Left ventricle myocardium inferior (tissue), 1 donor: Measurements from ENCODE around the gene USP5. TPM values are rescaled to one million over a fixed set of nuclear protein-coding genes. Genes with fewer than 3 reads are reported as not detected.

Experiments used
- DNase-seq: peaks from one replicate; pipeline ENCODE4 v3.0.0-alpha.2; 2020
- H3K27ac ChIP-seq: fragments of 200-600 bp; replicated peaks from 2 replicates; pipeline ENCODE4 v1.8.0; 2021
- H3K27me3 ChIP-seq: fragments of 200-600 bp; 2 replicates; pipeline ENCODE4 v1.8.0; 2021; ENCODE audit warnings: low read depth
- H3K36me3 ChIP-seq: fragments of 200-600 bp; 2 replicates; pipeline ENCODE4 v1.8.0; 2021
- H3K4me1 ChIP-seq: fragments of 200-600 bp; 2 replicates; pipeline ENCODE4 v1.8.0; 2021
- H3K4me3 ChIP-seq: fragments of 200-600 bp; 2 replicates; pipeline ENCODE4 v1.8.0; 2021; ENCODE audit warnings: mild to moderate bottlenecking, moderate library complexity
- H3K9me3 ChIP-seq: fragments of 200-600 bp; replicated peaks from 2 replicates; pipeline ENCODE4 v1.8.0; 2021
- intact Hi-C: fragments of 100-400 bp; cut with micrococcal nuclease; formaldehyde crosslinking; loops from one replicate; pipeline ENCODE4 v1.11.0; 2022
- total RNA-seq: library from RNA; stranded (reverse); fragmentation: NEBNext Ultra II Directional; extraction: Animal tissue kit (Norgen Biotek cat#: 25700); gene quantifications from one replicate; pipeline ENCODE4 v1.2.1, GENCODE V29; 2021
- TF ChIP-seq, protein P1 (sequence below): fragments of 200-600 bp; IDR thresholded peaks from 2 replicates; pipeline ENCODE4 v1.8.0; 2021; ENCODE audit warnings: antibody characterized with exemption, mild to moderate bottlenecking, borderline replicate concordance
- donor health status: DM: no; HTN: yes; CAD: no; lungs with severe emphysema.

The USP5 gene
- total RNA-seq, 1 donor from 2014 or later, result 73.6 TPM

- no peak overlapping the region for H3K4me3 ChIP-seq
- no peak overlapping the region for H3K27ac ChIP-seq
- no peaks in the 10 kb centered on the region for H3K36me3 ChIP-seq
- H3K9me3 ChIP-seq, result no peaks in the 10 kb centered on the region
- TF ChIP-seq, protein P1, sequence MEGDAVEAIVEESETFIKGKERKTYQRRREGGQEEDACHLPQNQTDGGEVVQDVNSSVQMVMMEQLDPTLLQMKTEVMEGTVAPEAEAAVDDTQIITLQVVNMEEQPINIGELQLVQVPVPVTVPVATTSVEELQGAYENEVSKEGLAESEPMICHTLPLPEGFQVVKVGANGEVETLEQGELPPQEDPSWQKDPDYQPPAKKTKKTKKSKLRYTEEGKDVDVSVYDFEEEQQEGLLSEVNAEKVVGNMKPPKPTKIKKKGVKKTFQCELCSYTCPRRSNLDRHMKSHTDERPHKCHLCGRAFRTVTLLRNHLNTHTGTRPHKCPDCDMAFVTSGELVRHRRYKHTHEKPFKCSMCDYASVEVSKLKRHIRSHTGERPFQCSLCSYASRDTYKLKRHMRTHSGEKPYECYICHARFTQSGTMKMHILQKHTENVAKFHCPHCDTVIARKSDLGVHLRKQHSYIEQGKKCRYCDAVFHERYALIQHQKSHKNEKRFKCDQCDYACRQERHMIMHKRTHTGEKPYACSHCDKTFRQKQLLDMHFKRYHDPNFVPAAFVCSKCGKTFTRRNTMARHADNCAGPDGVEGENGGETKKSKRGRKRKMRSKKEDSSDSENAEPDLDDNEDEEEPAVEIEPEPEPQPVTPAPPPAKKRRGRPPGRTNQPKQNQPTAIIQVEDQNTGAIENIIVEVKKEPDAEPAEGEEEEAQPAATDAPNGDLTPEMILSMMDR, result no peak
- intact Hi-C loops, result no loop called here
- no peaks in the 10 kb centered on the region for H3K27me3 ChIP-seq
- peaks cover 18% of the 10 kb centered on the region for H3K4me1 ChIP-seq
- DNase-seq, result no peak
Observed at GRCh38 chr12:6909421-6910145, 57.6 kb downstream of the USP5 start.

GRCh38 chr12:6912164-6912935, 60.4 kb downstream of the USP5 start:
- Histone ChIP-seq H3K4me3 (no peak overlapping the region), H3K27ac (no peak overlapping the region), H3K9me3 (no peaks in the 10 kb centered on the region), H3K4me1 (peaks cover 24% of the 10 kb centered on the region), H3K36me3 (no peaks in the 10 kb centered on the region), H3K27me3 (no peaks in the 10 kb centered on the region)
- intact Hi-C loops, result no loop called here
- TF ChIP-seq, protein P1, result no peak
- no peak for DNase-seq

GRCh38 chr12:6914246-6914946, 62.4 kb downstream of the USP5 start, which contains the start of gene ENO2:
ENO2 (plus strand) TSS chr12:6914580; CDS start chr12:6915833, 1,253 bp downstream.
- Histone ChIP-seq H3K4me1 (peaks cover 24% of the 10 kb centered on the region), H3K27me3 (no peaks in the 10 kb centered on the region), H3K4me3 (peak within 1 kb of the TSS; percentile 90), H3K9me3 (no peaks in the 10 kb centered on the region), H3K36me3 (no peaks in the 10 kb centered on the region), H3K27ac (peak within 1 kb of the TSS; percentile 80)
- DNase-seq, result peak; percentile 79
- intact Hi-C loops, result no loop called here
- TF ChIP-seq, protein P1, result no peak

- Histone ChIP-seq H3K9me3 (no peaks in the 10 kb centered on the region), H3K36me3 (no peaks in the 10 kb centered on the region), H3K27ac (peak overlapping the region; percentile 80), H3K4me1 (peaks cover 24% of the 10 kb centered on the region), H3K27me3 (no peaks in the 10 kb centered on the region), H3K4me3 (peak overlapping the region; percentile 90)
- TF ChIP-seq, protein P1, result no peak
- intact Hi-C loops, result no loop called here
- DNase-seq, result peak; percentile 45
Observed at GRCh38 chr12:6914947-6915788, 63.2 kb downstream of the USP5 start.
